Panc1 (cell line): Measurements from ENCODE around the gene CD300A. TPM values are rescaled to one million over a fixed set of nuclear protein-coding genes. Genes with fewer than 3 reads are reported as not detected.

Experiments used
- ATAC-seq: fragments of 200-7000 bp; cut with Tn5 transposase; 2 replicates; pipeline ENCODE4 v1.9.1; 2020; ENCODE audit warnings: mild to moderate bottlenecking, moderate library complexity
- BruUV-seq: library from RNA; stranded (reverse); fragments of 400-500 nt; replicated peaks from 2 replicates; lab custom pipeline; 2021; lab: Mats Ljungman, UMichigan
- CTCF ChIA-PET: fragments of 300-600 bp; sonication (Branson Sonifier 250); formaldehyde crosslinking; loops from one replicate; lab custom pipeline; 2022; ENCODE audit warnings: antibody characterized with exemption; lab: Charles Lee
- POLR2A ChIA-PET: fragments of 300-600 bp; sonication (Branson Sonifier 250); formaldehyde crosslinking; loops from one replicate; lab custom pipeline; 2022; ENCODE audit warnings: antibody characterized with exemption; lab: Charles Lee
- DNase-seq: peaks from one replicate; pipeline ENCODE4 v3.0.0-alpha.2; 2010; ENCODE audit warnings: low read depth, low spot score
- H3K27ac ChIP-seq: 2 replicates; pipeline ENCODE4 v1.5.1; 2011; ENCODE audit warnings: mild to moderate bottlenecking, low read length, inconsistent platforms
- H3K27me3 ChIP-seq: fragments of 200-500 bp; sonication (Bioruptor generic); 2 replicates; pipeline ENCODE4 v1.6.0; 2014; ENCODE audit warnings: low read length, inconsistent platforms; ENCODE audit not compliant: control insufficient read depth, insufficient read depth
- H3K36me3 ChIP-seq: fragments of 200-500 bp; sonication (Bioruptor generic); 2 replicates; pipeline ENCODE4 v1.5.1; 2014; ENCODE audit warnings: inconsistent platforms, mild to moderate bottlenecking, low read length, moderate library complexity; ENCODE audit not compliant: control insufficient read depth, insufficient read depth
- H3K4me1 ChIP-seq: 2 replicates; pipeline ENCODE4 v1.5.1; 2011; ENCODE audit warnings: inconsistent platforms, mild to moderate bottlenecking, low read length, moderate library complexity; ENCODE audit not compliant: control insufficient read depth, insufficient read depth
- H3K4me3 ChIP-seq, 2 experiments: 2 replicates each; pipeline ENCODE4 v1.5.1; 2011 to 2012; ENCODE audit warnings: low read depth in 2 of 2, low read length in 2 of 2, mild to moderate bottlenecking in 2 of 2, inconsistent platforms in 1 of 2, moderate library complexity in 1 of 2
- H3K9me3 ChIP-seq: fragments of 200-500 bp; sonication (Bioruptor generic); 2 replicates; pipeline ENCODE4 v1.5.1; 2014; ENCODE audit warnings: low read depth, mild to moderate bottlenecking, inconsistent platforms, low read length, moderate library complexity; ENCODE audit not compliant: control insufficient read depth, insufficient read depth
- POLR2AphosphoS5 ChIP-seq: IDR thresholded peaks from 2 replicates; pipeline ENCODE4 v1.6.1; 2012; ENCODE audit warnings: mild to moderate bottlenecking, low read depth, low read length, moderate library complexity
- SIN3A ChIP-seq: IDR thresholded peaks from 2 replicates; pipeline ENCODE4 v1.6.1; 2012; ENCODE audit warnings: low read depth, mild to moderate bottlenecking, low read length, moderate library complexity, borderline replicate concordance; ENCODE audit not compliant: insufficient read depth
- TCF7L2 ChIP-seq: IDR thresholded peaks from 2 replicates; pipeline ENCODE4 v1.6.1; 2011; ENCODE audit warnings: mild to moderate bottlenecking, low read depth, low read length, inconsistent platforms
- in situ Hi-C: cut with HindIII; loops from 2 replicates; pipeline ENCODE4 v1.10.0; 2016; ENCODE audit warnings: low sequenced_read_pairs, low pct_unique_long_range_greater_than_20kb
- intact Hi-C: fragments of 100-400 bp; cut with micrococcal nuclease; formaldehyde crosslinking; loops from one replicate; pipeline ENCODE4 v1.10.0; 2022; ENCODE audit not compliant: unreplicated experiment
- total RNA-seq: library from RNA; stranded (reverse); gene quantifications from one replicate; pipeline ENCODE4 v1.2.1, GENCODE V29; 2021; ENCODE audit not compliant: unreplicated experiment
- TF ChIP-seq, protein P1 (sequence below): fragments of 450-650 bp; IDR thresholded peaks from 2 replicates; pipeline ENCODE4 v1.5.1; 2017; ENCODE audit warnings: mild to moderate bottlenecking
- TF ChIP-seq, protein P2 (sequence below), 2 experiments: IDR thresholded peaks; 2 replicates each; pipeline ENCODE4 v1.6.1; 2011 to 2012; ENCODE audit warnings: low read depth in 2 of 2, control low read depth in 1 of 2, low read length in 1 of 2, mild to moderate bottlenecking in 1 of 2, moderate library complexity in 1 of 2; ENCODE audit not compliant: insufficient read depth in 1 of 2

Gene CD300A
- total RNA-seq, 1 experiment from 2014 or later = 0.21 TPM

DNA sequence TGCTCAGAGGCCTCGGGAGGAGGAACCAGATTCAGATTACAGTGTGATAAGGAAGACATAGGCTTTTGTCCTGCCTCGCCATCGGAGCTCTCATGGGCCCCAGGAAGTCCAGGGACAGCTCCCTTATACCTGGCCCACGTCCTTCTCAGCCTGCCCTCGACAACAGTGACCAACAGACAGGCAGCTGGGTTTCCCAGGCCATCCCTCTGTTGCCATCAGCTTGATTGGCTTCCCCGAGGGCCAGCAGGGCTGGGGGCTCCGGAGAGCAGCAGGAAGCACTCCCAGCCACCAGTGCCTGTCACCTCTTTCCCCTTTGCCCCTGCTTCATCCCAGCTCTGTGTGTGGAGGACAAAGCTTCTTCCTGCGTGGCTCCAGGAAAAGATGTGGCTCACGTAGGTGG is 17.6 kb downstream of the CD300A start:
- H3K36me3 ChIP-seq = no peaks in the 10 kb centered on the region
- DNase-seq (no peak), ATAC-seq (no peak)
- ChIA-PET POLR2A (no interaction called here), CTCF (interaction anchor here (1.2 kb wide), 1 partner anchor 105 kb away, joined by 3 read pairs; no protein-coding TSS in a partner anchor)
- H3K4me3 ChIP-seq = no peak overlapping the region
- in situ Hi-C loops = no loop called here
- no peak overlapping the region for H3K27ac ChIP-seq
- H3K9me3 ChIP-seq = no peaks in the 10 kb centered on the region
- TF ChIP-seq SIN3A (no peak), POLR2AphosphoS5 (no peak), TCF7L2 (no peak)
- TF ChIP-seq, protein P1, sequence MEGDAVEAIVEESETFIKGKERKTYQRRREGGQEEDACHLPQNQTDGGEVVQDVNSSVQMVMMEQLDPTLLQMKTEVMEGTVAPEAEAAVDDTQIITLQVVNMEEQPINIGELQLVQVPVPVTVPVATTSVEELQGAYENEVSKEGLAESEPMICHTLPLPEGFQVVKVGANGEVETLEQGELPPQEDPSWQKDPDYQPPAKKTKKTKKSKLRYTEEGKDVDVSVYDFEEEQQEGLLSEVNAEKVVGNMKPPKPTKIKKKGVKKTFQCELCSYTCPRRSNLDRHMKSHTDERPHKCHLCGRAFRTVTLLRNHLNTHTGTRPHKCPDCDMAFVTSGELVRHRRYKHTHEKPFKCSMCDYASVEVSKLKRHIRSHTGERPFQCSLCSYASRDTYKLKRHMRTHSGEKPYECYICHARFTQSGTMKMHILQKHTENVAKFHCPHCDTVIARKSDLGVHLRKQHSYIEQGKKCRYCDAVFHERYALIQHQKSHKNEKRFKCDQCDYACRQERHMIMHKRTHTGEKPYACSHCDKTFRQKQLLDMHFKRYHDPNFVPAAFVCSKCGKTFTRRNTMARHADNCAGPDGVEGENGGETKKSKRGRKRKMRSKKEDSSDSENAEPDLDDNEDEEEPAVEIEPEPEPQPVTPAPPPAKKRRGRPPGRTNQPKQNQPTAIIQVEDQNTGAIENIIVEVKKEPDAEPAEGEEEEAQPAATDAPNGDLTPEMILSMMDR = no peak
- TF ChIP-seq, protein P2, sequence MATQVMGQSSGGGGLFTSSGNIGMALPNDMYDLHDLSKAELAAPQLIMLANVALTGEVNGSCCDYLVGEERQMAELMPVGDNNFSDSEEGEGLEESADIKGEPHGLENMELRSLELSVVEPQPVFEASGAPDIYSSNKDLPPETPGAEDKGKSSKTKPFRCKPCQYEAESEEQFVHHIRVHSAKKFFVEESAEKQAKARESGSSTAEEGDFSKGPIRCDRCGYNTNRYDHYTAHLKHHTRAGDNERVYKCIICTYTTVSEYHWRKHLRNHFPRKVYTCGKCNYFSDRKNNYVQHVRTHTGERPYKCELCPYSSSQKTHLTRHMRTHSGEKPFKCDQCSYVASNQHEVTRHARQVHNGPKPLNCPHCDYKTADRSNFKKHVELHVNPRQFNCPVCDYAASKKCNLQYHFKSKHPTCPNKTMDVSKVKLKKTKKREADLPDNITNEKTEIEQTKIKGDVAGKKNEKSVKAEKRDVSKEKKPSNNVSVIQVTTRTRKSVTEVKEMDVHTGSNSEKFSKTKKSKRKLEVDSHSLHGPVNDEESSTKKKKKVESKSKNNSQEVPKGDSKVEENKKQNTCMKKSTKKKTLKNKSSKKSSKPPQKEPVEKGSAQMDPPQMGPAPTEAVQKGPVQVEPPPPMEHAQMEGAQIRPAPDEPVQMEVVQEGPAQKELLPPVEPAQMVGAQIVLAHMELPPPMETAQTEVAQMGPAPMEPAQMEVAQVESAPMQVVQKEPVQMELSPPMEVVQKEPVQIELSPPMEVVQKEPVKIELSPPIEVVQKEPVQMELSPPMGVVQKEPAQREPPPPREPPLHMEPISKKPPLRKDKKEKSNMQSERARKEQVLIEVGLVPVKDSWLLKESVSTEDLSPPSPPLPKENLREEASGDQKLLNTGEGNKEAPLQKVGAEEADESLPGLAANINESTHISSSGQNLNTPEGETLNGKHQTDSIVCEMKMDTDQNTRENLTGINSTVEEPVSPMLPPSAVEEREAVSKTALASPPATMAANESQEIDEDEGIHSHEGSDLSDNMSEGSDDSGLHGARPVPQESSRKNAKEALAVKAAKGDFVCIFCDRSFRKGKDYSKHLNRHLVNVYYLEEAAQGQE (IDR thresholded peaks at IDR 0.05; ENCODE audit: insufficient read depth in 1 of 2, low read depth in 2 of 2, low read length in 1 of 2) = no peak
- no peaks in the 10 kb centered on the region; the same call in none of the 2 replicates for H3K27me3 ChIP-seq
- H3K4me1 ChIP-seq = no peaks in the 10 kb centered on the region
- no TSS peak for BruUV-seq
- intact Hi-C loops = no loop called here

DNA sequence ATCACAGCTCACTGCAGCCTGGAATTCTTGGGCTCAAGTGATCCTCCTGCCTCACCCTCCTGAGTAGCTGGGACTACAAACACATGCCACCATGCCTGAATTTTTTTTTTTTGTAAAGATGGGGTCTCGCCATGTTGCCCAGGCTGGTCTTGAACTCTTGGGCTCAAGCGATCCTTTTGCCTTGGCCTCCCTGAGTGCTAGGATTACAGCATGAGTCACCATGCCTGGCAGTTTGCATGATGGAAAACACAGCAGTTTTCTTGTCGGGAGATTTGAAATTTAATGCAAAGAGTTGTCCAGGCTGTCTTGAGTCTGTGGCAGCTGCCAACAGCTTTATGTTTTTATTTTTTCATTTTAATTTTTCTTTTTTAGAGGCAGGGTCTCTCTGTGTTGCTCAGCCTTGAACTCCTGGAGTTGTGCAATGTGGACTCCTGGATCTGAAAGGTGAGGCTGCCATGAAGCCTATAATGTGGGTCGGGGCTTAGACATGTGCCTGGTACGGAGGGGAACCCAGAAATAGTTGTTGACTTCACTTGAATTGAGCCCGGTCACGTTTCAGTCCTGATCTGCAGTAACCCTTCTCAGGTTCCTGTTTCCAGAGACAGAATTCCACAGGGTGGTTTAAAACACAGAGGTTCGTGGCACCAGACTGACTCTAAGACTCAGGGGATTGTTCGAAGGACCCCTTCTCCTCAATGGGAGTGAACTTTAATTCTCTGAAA is 18.7 kb downstream of the CD300A start:
- TF ChIP-seq, protein P1 = no peak
- TF ChIP-seq SIN3A (no peak), TCF7L2 (no peak), POLR2AphosphoS5 (no peak)
- TF ChIP-seq, protein P2 (IDR thresholded peaks at IDR 0.05; ENCODE audit: insufficient read depth in 1 of 2, low read depth in 2 of 2, low read length in 1 of 2) = no peak
- Histone ChIP-seq H3K4me1 (no peaks in the 10 kb centered on the region), H3K9me3 (no peaks in the 10 kb centered on the region), H3K27ac (no peak overlapping the region), H3K27me3 (no peaks in the 10 kb centered on the region; the same call in none of the 2 replicates), H3K4me3 (no peak overlapping the region), H3K36me3 (no peaks in the 10 kb centered on the region)
- BruUV-seq = no TSS peak
- CTCF ChIA-PET = no interaction called here
- intact Hi-C loops = no loop called here
- in situ Hi-C loops = no loop called here
- POLR2A ChIA-PET = no interaction called here
- DNase-seq (no peak), ATAC-seq (no peak)
